Endothelial cell of umbilical vein (primary cell): ENCODE results near the gene GOLGA2. TPM values are rescaled to one million over a fixed set of nuclear protein-coding genes. Genes with fewer than 3 reads are reported as not detected.

Source experiments
- BruUV-seq: library from RNA; stranded (reverse); fragments of 400-500 nt; replicated peaks from 2 replicates; lab custom pipeline; 2021; lab: Mats Ljungman, UMichigan
- CTCF ChIA-PET: fragments of 300-600, 350-600 bp; sonication (Branson Sonifier 250); formaldehyde crosslinking; loops from one replicate; lab custom pipeline; 2021; ENCODE audit warnings: antibody characterized with exemption, inconsistent platforms; lab: Charles Lee
- POLR2A ChIA-PET: fragments of 300-600, 350-600 bp; sonication (Branson Sonifier 250); formaldehyde crosslinking; loops from one replicate; lab custom pipeline; 2021; ENCODE audit warnings: antibody characterized with exemption, inconsistent platforms; lab: Charles Lee
- DNase-seq: peaks from one replicate; pipeline ENCODE4 v3.0.0-alpha.2; 2011; ENCODE audit warnings: low read depth, low spot score
- FAIRE-seq: peaks from 2 replicates; lab custom pipeline; 2011; peaks lifted over from hg19 to GRCh38; lab: Jason Lieb, UNC
- H2AFZ ChIP-seq: 2 replicates; pipeline ENCODE4 v1.6.0; 2012; ENCODE audit warnings: low read depth, low read length, control low read depth, inconsistent platforms
- H3K27ac ChIP-seq: 2 replicates; pipeline ENCODE4 v1.5.1; 2011; ENCODE audit warnings: low read depth, mild to moderate bottlenecking, control low read depth, low read length, moderate library complexity; ENCODE audit not compliant: insufficient read depth
- H3K27me3 ChIP-seq, 2 experiments: 2 replicates each; pipeline versions ENCODE4 v1.6.0 to v1.6.1; 2011; ENCODE audit warnings: low read length in 2 of 2, mixed read lengths in 1 of 2; ENCODE audit not compliant: control insufficient read depth in 2 of 2, insufficient read depth in 2 of 2
- H3K36me3 ChIP-seq, 2 experiments: 2 replicates in 1 of 2; 3 replicates in 1 of 2; pipeline ENCODE4 v1.5.1; 2011; ENCODE audit warnings: low read length in 2 of 2, mild to moderate bottlenecking in 1 of 2, moderate library complexity in 1 of 2; ENCODE audit not compliant: control insufficient read depth in 2 of 2, insufficient read depth in 2 of 2; ENCODE audit errors: extremely low read depth in 1 of 2
- H3K4me1 ChIP-seq: 3 replicates; pipeline ENCODE4 v1.5.1; 2011; ENCODE audit warnings: mild to moderate bottlenecking, low read length; ENCODE audit not compliant: control insufficient read depth, insufficient read depth; ENCODE audit errors: extremely low read depth
- H3K4me2 ChIP-seq: 2 replicates; pipeline ENCODE4 v1.6.1; 2011; ENCODE audit warnings: low read length, control low read depth, mixed read lengths; ENCODE audit not compliant: insufficient read depth
- H3K4me3 ChIP-seq, 3 experiments: fragments of 200-600 bp in 1 of 3; sonication (generic), shearing (Covaris generic) in 1 of 3; replicated peaks in 1 of 3; 2 replicates each; pipeline ENCODE4 v1.5.1; 2011 to 2016; ENCODE audit warnings: control low read depth in 3 of 3, low read length in 3 of 3, mild to moderate bottlenecking in 2 of 3, inconsistent platforms in 1 of 3, low read depth in 1 of 3, moderate library complexity in 1 of 3; ENCODE audit not compliant: insufficient read depth in 1 of 3
- H3K79me2 ChIP-seq: 2 replicates; pipeline ENCODE4 v1.6.0; 2012; ENCODE audit warnings: low read length, inconsistent platforms; ENCODE audit not compliant: control insufficient read depth, insufficient read depth
- H3K9ac ChIP-seq: replicated peaks from 2 replicates; pipeline ENCODE3; 2011; ENCODE audit warnings: low read length, control low read depth; ENCODE audit not compliant: insufficient read depth; ENCODE audit errors: extremely low read depth
- H3K9me1 ChIP-seq: replicated peaks from 3 replicates; pipeline ENCODE4 v1.6.0; 2011; ENCODE audit warnings: mild to moderate bottlenecking, low read length; ENCODE audit not compliant: control insufficient read depth, insufficient read depth; ENCODE audit errors: extremely low read depth
- H3K9me3 ChIP-seq: replicated peaks from 2 replicates; pipeline ENCODE4 v1.5.1; 2012; ENCODE audit warnings: low read length, inconsistent platforms; ENCODE audit not compliant: control insufficient read depth, insufficient read depth
- H4K20me1 ChIP-seq: replicated peaks from 2 replicates; pipeline ENCODE3; 2011; ENCODE audit warnings: mild to moderate bottlenecking, low read length; ENCODE audit not compliant: control insufficient read depth, insufficient read depth; ENCODE audit errors: extremely low read depth
- EZH2 ChIP-seq: IDR thresholded peaks from 2 replicates; pipeline ENCODE4 v1.6.1; 2012; ENCODE audit warnings: borderline replicate concordance, low read depth, mild to moderate bottlenecking, moderate library complexity, low read length, inconsistent platforms; ENCODE audit not compliant: severe bottlenecking
- FOS ChIP-seq: IDR thresholded peaks from 2 replicates; pipeline ENCODE4 v1.6.1; 2011; ENCODE audit warnings: mild to moderate bottlenecking, low read length, moderate library complexity, borderline replicate concordance; ENCODE audit not compliant: insufficient read depth
- GATA2 ChIP-seq: IDR thresholded peaks from 2 replicates; pipeline ENCODE4 v1.7.0; 2011; ENCODE audit warnings: low read depth, mild to moderate bottlenecking, moderate library complexity, mixed read lengths, low read length; ENCODE audit not compliant: insufficient read length, insufficient read depth
- JUN ChIP-seq: IDR thresholded peaks from 2 replicates; pipeline ENCODE4 v1.6.1; 2011; ENCODE audit warnings: borderline replicate concordance, low read depth; ENCODE audit not compliant: insufficient read length, insufficient read depth
- MYC ChIP-seq: IDR thresholded peaks from one replicate; pipeline ENCODE4 v1.6.1; 2011; ENCODE audit warnings: mild to moderate bottlenecking, low read depth, low read length
- POLR2A ChIP-seq: IDR thresholded peaks from 2 replicates; pipeline ENCODE4 v1.6.1; 2012; ENCODE audit warnings: low read depth, mild to moderate bottlenecking, control low read depth, low read length
- POLR2AphosphoS5 ChIP-seq: IDR thresholded peaks from 2 replicates; pipeline ENCODE4 v1.6.1; 2012; ENCODE audit warnings: low read depth, mild to moderate bottlenecking, control low read depth, low read length, moderate library complexity; ENCODE audit not compliant: insufficient read depth
- dilution Hi-C: fragments of 300-500 bp; cut with MboI; formaldehyde crosslinking; loops from one replicate; pipeline ENCODE4 v1.15.0; 2019; ENCODE audit warnings: low sequenced_read_pairs; ENCODE audit not compliant: extremely low pct_ligation_motif_present
- intact Hi-C: fragments of 100-400 bp; cut with micrococcal nuclease; formaldehyde crosslinking; loops from one replicate; pipeline ENCODE4 v1.10.0; 2022
- polyA plus RNA-seq, 4 experiments: library from polyadenylated mRNA; depleted of rRNA in 3 of 4; stranded (reverse) in 3 of 4; unstranded in 1 of 4; fragments of >200 nt; gene quantifications; 2 replicates each; pipeline versions ENCODE4 v1.2.1 to v1.2.3, GENCODE V29; 2011 to 2012; ENCODE audit warnings: missing spikeins in 1 of 4
- total RNA-seq: library from RNA; stranded (reverse); gene quantifications from 2 replicates; pipeline ENCODE4 v1.2.3, GENCODE V29; 2021
- TF ChIP-seq, protein P1 (sequence below): IDR thresholded peaks from 2 replicates; pipeline ENCODE4 v1.6.1; 2011; ENCODE audit not compliant: insufficient read depth, insufficient read length
- TF ChIP-seq, protein P2 (sequence below), 2 donors: IDR thresholded peaks; 1 replicate in 1 of 2; 2 replicates in 1 of 2; pipeline ENCODE4 v1.5.1; 2011; ENCODE audit warnings: low read length in 2 of 2, mild to moderate bottlenecking in 2 of 2, moderate library complexity in 2 of 2, control low read depth in 1 of 2, inconsistent platforms in 1 of 2, low read depth in 1 of 2; ENCODE audit not compliant: insufficient read depth in 1 of 2; ENCODE audit errors: extremely low read depth in 1 of 2

The GOLGA2 gene
- total and polyA plus RNA-seq, 2 donors (not counting 3 experiments of a cell fraction or from before 2014, with no cell fraction given), result 52.3 to 114 TPM

DNA sequence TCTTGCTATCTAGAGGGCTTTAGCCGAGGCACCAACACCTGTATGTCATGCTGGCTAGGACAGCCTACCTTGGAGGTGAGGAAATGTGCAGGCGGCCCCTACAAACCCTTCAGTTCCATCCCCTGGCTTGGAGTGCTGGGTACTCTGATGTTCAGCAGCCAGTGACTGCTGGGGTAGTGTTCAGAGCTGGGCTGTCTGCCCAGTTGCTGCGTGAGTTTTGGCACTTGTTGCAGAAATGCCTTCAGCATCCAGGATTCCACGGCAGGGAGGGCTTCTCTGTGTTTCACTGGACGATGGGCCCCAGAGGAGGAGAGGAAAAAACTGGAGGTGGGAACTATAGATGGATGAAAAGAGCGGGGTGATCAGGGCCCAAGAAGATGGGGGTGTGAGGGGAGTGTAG lies 10.6 kb upstream of the GOLGA2 start:
- ChIA-PET CTCF (interaction anchor here (0.6 to 1.4 kb wide), 4 partner anchors 31 to 152 kb away, joined by 3 to 4 read pairs (median 3); no protein-coding TSS in a partner anchor), POLR2A (no interaction called here)
- H3K4me2 ChIP-seq, result no peak overlapping the region
- TF ChIP-seq EZH2 (no peak), FOS (no peak), POLR2A (no peak), MYC (no peak), POLR2AphosphoS5 (no peak), JUN (no peak), GATA2 (no peak)
- TF ChIP-seq, protein P1, sequence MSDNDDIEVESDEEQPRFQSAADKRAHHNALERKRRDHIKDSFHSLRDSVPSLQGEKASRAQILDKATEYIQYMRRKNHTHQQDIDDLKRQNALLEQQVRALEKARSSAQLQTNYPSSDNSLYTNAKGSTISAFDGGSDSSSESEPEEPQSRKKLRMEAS, result no peak
- TF ChIP-seq, protein P2, sequence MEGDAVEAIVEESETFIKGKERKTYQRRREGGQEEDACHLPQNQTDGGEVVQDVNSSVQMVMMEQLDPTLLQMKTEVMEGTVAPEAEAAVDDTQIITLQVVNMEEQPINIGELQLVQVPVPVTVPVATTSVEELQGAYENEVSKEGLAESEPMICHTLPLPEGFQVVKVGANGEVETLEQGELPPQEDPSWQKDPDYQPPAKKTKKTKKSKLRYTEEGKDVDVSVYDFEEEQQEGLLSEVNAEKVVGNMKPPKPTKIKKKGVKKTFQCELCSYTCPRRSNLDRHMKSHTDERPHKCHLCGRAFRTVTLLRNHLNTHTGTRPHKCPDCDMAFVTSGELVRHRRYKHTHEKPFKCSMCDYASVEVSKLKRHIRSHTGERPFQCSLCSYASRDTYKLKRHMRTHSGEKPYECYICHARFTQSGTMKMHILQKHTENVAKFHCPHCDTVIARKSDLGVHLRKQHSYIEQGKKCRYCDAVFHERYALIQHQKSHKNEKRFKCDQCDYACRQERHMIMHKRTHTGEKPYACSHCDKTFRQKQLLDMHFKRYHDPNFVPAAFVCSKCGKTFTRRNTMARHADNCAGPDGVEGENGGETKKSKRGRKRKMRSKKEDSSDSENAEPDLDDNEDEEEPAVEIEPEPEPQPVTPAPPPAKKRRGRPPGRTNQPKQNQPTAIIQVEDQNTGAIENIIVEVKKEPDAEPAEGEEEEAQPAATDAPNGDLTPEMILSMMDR (IDR thresholded peaks at IDR 0.05; ENCODE audit: extremely low read depth in 1 of 2, insufficient read depth in 1 of 2, low read depth in 1 of 2, low read length in 2 of 2), result no peak
- no peaks in the 10 kb centered on the region for H3K9me3 ChIP-seq
- H3K27ac ChIP-seq, result no peak overlapping the region
- dilution Hi-C loops, result no loop called here
- H3K4me3 ChIP-seq, result no peak overlapping the region
- intact Hi-C loops, result no loop called here
- FAIRE-seq (no peak), DNase-seq (no peak)
- H3K9ac ChIP-seq, result no peak overlapping the region
- H4K20me1 ChIP-seq, result no peaks in the 10 kb centered on the region
- H3K4me1 ChIP-seq, result peaks cover 9% of the 10 kb centered on the region
- H3K27me3 ChIP-seq, result no peaks in the 10 kb centered on the region
- H2AFZ ChIP-seq, result no peak overlapping the region
- H3K9me1 ChIP-seq, result no peaks in the 10 kb centered on the region
- H3K79me2 ChIP-seq, result no peaks in the 10 kb centered on the region
- H3K36me3 ChIP-seq, result peaks cover 3 to 13% of the 10 kb centered on the region in 2 experiments
- BruUV-seq, result no TSS peak
